HG02943 (cell line): Measurements from ENCODE around the gene SPDYE18.
"Not testable (repeated sequence)": the region's sequence is repeated elsewhere in the genome, so short reads cannot be mapped to it uniquely, and the experiment has no call there.

Experiments used
- ATAC-seq: cut with Tn5 transposase; IDR thresholded peaks from one replicate; pipeline ENCODE4 v1.9.1; 2021; ENCODE audit warnings: mild to moderate bottlenecking, low read depth, moderate library complexity; ENCODE audit not compliant: unreplicated experiment

The SPDYE18 gene

GRCh38 chr7:77006127-77007110 lies 55.9 kb downstream of the SPDYE18 start:
- ATAC-seq = not testable (repeated sequence)

DNA sequence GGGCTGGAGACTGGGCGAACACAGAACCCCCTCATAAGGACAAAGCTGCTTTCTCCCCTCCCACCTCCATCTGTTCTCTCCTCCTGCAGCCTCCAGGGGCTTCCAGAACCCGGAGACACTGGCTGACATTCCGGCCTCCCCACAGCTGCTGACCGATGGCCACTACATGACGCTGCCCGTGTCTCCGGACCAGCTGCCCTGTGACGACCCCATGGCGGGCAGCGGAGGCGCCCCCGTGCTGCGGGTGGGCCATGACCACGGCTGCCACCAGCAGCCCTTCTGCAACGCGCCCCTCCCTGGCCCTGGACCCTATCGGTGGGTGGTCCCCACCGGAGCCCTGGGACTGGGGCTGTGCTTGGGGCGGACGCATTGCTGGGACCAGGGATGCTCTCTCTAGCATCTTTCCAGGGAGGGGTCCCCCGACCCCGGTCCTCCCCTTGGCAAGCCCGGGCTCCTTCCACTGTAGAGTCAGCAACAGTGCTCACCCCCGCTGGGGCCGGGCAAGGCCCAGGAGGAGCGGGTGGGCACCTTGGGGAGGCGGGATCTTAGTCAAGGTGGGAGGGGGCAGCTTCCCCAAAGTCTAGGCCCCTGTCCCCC lies 56.8 kb downstream of the SPDYE18 start:
- not testable (repeated sequence) for ATAC-seq

- not testable (repeated sequence) for ATAC-seq
These were observed 58.2 kb downstream of the SPDYE18 start for GRCh38 chr7:77004151-77004550.

GRCh38 chr7:77003241-77003640 lies 59.1 kb downstream of the SPDYE18 start:
- not testable (repeated sequence) for ATAC-seq

DNA sequence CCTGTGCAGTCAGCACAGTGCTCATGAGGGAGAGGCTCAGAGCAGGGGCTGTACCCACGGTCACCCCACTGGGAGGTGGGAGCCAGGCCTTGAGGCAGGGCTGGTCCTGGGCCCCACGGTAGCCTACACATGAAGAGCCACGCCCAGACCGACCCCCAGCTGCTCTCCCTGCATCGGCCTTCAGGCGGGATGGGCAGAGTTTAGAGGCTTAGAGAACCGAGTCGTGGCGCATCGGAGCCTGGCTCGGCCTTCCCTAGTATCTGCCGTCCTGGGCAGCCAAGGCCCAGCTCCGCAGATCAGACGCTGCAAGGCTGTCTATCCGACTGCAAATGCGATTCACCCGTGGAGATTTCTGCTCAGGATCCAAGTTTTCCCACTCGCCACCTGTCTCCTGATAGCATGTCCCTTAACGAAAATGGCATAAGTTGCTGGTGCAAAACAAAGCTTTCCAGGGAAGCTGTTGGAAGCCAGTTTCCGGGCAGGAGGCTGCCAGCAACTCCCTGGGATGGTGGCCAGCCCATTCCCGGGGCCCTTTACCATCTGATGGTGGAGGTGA lies 59.6 kb downstream of the SPDYE18 start:
- not testable (repeated sequence) for ATAC-seq

GRCh38 chr7:77002104-77002503 lies 60.3 kb downstream of the SPDYE18 start:
- not testable (repeated sequence) for ATAC-seq
